NCI-H345 (cell line): ENCODE results near the gene BRAP.
"Not testable (repeated sequence)": the region's sequence is repeated elsewhere in the genome, so short reads cannot be mapped to it uniquely, and the experiment has no call there.

ENCODE experiments used
- DNase-seq: peaks from one replicate; lab custom pipeline; 2025; lab: John Stamatoyannopoulos, UW

BRAP gene

DNA sequence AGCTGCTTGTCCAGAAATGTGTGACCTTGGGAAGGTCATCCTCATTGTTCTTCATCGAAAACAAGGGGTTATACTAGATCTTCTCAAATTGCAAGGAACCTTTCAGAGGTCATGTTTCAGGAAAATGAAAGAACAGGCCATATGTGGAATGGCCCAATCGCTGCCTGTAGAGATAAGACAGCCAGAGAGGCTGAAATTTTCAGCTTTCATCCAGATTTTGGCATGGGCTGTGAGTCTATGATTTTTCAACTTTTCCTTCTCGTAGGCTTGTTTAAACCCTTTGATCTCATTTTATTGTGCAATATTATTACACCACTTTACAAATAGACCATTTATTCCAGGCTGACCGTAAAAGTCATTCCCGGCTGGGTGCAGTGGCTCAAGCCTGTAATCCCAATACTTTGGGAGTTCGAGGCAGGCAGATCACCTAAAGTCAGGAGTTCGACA is 69.6 kb downstream of the BRAP start:
- DNase-seq: no peak

GRCh38 chr12:111607239-111607638 is 78.5 kb downstream of the BRAP start:
- DNase-seq: no peak

GRCh38 chr12:111606767-111607230 is 79.0 kb downstream of the BRAP start:
- DNase-seq: no peak

DNA sequence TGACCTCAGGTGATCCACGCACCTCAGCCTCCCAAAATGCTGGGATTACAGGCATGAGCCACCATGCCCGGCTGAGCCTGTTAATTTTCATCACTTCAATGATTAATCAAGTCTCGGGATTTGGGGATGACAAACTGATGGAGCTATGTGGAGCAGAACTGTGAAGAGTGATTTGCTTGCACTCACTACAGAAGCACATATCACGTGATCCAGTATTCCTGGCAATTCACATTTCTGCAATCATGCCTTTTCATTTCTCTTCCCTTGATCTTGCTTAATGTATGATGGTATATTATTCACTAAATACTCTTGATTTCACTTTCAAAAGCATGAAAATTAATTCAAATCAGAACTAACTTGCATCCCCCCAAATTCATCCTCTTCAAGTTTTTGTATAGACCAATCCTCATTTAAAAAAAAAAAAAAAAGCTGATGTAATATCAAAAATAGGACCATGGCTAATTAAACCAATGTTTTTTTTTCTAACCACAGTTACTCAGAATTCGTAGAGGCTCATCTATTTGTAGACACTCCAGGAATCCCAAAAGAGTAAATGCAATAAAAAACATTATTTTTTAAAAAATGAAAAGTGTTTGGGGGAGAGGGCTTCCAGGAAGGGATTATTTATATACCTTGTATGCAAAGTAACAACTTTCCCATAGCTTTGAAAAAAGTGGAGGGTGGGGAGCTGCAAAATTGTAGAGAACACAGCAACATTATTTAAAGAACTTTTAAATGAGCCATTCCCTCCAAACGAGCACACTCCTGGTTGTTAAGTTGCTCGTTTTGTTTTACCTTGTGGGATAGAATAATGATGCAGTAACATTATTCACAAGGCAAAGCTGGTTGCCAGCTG is 79.6 kb downstream of the BRAP start:
- no peak for DNase-seq

DNA sequence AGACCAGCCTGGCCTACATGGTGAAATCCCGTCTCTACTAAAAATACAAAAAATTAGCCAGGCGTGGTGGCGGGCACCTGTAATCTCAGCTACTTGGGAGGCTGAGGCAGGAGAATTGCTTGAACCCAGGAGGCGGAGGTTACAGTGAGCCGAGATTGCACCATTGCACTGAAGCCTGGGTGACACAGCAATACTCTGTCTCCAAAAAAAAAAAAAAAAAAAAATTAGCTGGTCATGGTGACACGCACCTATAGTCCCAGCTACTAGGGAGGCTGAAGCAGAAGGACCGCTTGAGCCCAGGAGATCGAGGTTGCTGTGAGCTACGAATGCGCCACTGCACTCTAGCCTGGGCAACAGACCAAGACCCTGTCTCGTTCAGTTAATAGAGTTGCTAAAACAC is 82.9 kb downstream of the BRAP start:
- DNase-seq: not testable (repeated sequence)

GRCh38 chr12:111602348-111602747 is 83.4 kb downstream of the BRAP start:
- DNase-seq: no peak

DNA sequence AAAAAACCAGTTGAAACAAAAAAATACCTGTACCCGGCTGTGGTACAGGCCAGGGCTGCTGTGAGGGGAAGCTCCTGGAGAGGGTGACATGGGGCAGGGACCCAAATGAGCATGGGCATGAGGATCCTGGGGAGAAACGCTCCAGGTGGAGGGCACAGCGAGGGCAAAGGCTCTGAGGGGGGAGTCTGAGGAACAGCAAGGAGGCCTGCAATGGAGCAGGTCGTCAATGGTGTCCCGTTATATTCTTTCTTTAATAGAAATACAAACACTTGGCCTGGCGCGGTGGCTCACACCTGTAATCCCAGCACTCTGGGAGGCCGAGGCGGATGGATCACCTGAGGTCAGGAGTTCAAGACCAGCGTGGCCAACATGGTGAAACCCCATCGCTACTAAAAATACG is 84.8 kb downstream of the BRAP start:
- DNase-seq: not testable (repeated sequence)

- no peak for DNase-seq
These were observed 85.5 kb downstream of the BRAP start for GRCh38 chr12:111600205-111600642.

DNA sequence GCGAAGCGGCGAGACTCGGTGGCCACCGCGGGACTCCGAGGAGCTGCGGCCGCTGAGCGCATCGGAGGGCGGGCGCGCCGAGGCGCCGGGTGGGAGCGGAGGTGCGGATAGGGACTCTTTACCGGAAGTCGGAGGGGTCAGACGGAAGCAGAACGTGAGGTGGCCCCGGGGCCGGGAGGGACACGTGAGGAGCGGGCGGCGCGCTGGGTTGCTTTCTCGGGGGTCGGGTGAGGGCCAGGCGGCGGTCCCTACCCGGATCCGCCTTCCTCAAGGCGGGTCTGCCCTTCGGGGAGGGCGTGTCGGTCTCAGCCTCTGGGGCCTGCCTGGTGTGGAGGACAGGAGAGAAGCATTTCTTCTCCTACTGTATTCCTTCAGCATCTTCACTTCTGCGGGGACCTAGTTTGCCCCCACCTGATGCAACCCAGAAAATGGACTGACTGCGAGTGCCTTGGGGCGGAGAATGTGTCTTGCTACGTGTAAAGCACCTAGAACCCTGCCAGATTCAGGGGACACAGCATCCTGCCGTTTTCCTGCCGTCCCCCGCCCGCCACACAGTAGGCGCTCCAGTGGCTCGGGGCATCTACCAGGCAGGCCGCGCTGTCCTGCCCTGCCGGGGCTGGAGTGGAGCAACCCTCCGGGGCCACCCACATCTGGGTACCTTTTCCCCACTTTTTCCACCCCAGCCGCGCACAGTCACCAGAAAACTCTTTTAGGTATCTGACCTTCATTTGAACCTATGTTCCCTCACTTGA is 86.1 kb downstream of the BRAP start:
- peak; percentile 92 for DNase-seq

DNA sequence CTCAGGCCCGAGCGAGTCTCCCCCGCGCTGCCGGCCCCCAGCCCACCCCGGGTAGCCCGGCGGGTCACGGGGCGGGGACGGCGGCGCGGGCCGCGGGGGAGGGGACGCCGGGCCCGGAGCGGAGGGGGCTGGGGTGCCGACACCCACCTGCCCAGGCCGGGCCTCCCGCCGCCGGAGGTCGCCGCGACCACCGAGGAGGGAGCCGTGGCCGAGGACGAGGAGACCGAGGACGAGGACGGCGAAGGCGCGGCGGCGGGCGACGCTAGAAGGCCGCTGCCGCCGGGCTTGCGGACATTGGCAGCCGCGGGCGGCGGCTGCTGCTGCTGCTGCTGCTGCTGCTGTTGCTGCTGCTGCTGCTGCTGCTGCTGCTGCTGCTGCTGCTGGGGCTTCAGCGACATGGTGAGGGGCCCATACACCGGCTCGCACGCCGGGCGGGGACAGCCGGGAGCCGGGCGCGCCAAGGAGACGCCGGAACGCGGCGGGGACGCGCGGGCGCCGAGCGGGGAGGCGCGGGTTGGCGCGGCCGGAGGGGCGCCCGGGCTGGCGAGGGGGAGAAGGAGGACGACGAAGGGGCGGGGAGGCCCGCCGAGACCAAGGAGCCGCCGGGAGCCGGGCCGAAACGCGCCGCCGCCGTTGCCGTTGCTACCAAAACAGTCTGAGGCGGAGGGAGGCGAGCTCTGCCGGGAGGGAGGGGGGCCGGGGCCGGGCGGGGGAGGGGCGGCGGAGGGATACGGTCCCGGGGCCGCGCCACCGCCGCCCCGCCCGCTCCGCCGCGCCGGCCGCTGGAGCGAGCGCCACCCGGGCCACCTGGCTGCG is 86.9 kb downstream of the BRAP start, which contains the start of gene ATXN2:
ATXN2 (minus strand) TSS at position 679 of the 816 bp plus-strand sequence; CDS start at position 398, 281 bp downstream.
- DNase-seq: peak; percentile 80

DNA sequence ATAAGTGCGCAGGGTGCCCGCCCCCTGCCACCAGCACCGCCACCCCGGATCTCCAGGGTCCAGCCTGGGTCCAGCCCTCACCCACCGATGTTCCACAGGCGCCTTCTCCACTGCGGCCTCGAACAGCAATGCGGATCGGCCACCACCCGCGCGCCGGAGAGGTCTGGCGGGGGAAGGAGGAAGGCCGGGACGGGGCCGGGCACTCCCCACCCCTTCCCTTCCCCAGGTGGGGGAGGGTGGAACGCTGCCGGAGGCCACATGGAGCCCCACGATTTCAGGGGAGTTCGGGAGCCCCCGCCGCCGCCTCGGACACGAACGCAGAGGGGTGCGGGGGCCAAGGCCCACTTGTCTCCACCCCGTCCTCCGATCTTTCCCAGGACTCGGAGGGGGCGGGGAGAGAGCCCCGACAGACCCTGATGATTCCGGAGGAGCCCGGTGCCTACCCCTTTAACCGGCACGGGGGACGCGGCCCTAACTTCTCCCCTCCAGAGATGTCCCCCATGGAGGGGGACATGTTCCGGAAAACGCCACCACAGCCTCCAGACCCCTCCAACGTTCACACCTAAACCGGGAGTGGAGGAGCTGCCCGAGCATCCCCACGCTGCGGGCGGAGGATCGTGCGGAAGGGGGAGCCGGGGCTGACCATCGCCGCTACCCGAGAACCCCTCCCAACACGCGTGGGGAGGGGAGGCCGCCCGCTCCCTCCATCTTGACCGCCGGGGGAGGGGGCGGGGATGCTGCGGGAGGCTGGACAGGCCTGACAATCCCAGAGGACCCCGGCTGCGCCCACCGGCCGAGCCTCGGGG is 87.7 kb downstream of the BRAP start:
- DNase-seq: peak; percentile 48

- DNase-seq: peak; percentile 42
These were observed 88.5 kb downstream of the BRAP start for GRCh38 chr12:111596985-111597830.

- DNase-seq: not testable (repeated sequence)
These were observed 90.4 kb downstream of the BRAP start for GRCh38 chr12:111595341-111595835.
